Loucy (cell line): ENCODE measurements around the gene TOR1B.

ENCODE experiments used
- H2AFZ ChIP-seq: fragments of 200-600 bp; sonication (generic); 2 replicates; pipeline ENCODE4 v1.6.0; 2016; ENCODE audit warnings: antibody characterized with exemption, mild to moderate bottlenecking, low read length, moderate library complexity
- H3F3A ChIP-seq: fragments of 200-600 bp; 2 replicates; pipeline ENCODE4 v1.6.0; 2016; ENCODE audit warnings: antibody characterized with exemption, low read depth, mild to moderate bottlenecking
- H3K27me3 ChIP-seq: fragments of 200-600 bp; sonication (generic); 2 replicates; pipeline ENCODE4 v1.6.1; 2014; ENCODE audit warnings: low read length, mild to moderate bottlenecking; ENCODE audit not compliant: insufficient read depth, poor library complexity, severe bottlenecking
- H3K36me3 ChIP-seq: fragments of 200-600 bp; sonication (generic); 2 replicates; pipeline ENCODE4 v1.6.1; 2016; ENCODE audit warnings: low read length; ENCODE audit not compliant: insufficient read depth
- H3K4me1 ChIP-seq: fragments of 200-600 bp; sonication (generic); 2 replicates; pipeline ENCODE4 v1.5.1; 2014; ENCODE audit warnings: low read length, mild to moderate bottlenecking; ENCODE audit not compliant: insufficient read depth, poor library complexity, severe bottlenecking
- H3K4me2 ChIP-seq: fragments of 200-600 bp; sonication (generic); 2 replicates; pipeline ENCODE4 v1.6.0; 2014; ENCODE audit warnings: antibody characterized with exemption, low read length, low read depth, mild to moderate bottlenecking; ENCODE audit not compliant: poor library complexity, severe bottlenecking
- H3K4me3 ChIP-seq: fragments of 200-600 bp; sonication (generic); 2 replicates; pipeline ENCODE4 v1.5.1; 2014; ENCODE audit warnings: low read length, mild to moderate bottlenecking, mixed read lengths; ENCODE audit not compliant: poor library complexity, severe bottlenecking
- H3K79me2 ChIP-seq: fragments of 200-600 bp; sonication (generic); 2 replicates; pipeline ENCODE4 v1.6.1; 2014; ENCODE audit warnings: low read length; ENCODE audit not compliant: insufficient read depth
- H3K9ac ChIP-seq: fragments of 200-600 bp; sonication (generic); 2 replicates; pipeline ENCODE4 v1.6.0; 2014; ENCODE audit warnings: mild to moderate bottlenecking, low read depth, low read length, moderate library complexity; ENCODE audit not compliant: poor library complexity, severe bottlenecking
- H3K9me2 ChIP-seq: fragments of 200-600 bp; sonication (generic); replicated peaks from 2 replicates; pipeline ENCODE4 v1.6.1; 2016; ENCODE audit warnings: low read depth, low read length, mixed read lengths
- H3K9me3 ChIP-seq: fragments of 200-600 bp; sonication (generic); 2 replicates; pipeline ENCODE4 v1.6.1; 2014; ENCODE audit warnings: mild to moderate bottlenecking, antibody characterized with exemption, low read length, low read depth; ENCODE audit not compliant: insufficient read depth
- H4K20me1 ChIP-seq: fragments of 200-600 bp; sonication (generic); 2 replicates; pipeline ENCODE4 v1.6.0; 2014; ENCODE audit warnings: antibody characterized with exemption, low read length, mild to moderate bottlenecking; ENCODE audit not compliant: insufficient read depth, poor library complexity, severe bottlenecking
- CTCF ChIP-seq: fragments of 200-600 bp; sonication (generic); conservative IDR thresholded peaks from 2 replicates; pipeline ENCODE4 v1.5.1; 2014; ENCODE audit warnings: mild to moderate bottlenecking, antibody characterized with exemption, low read length
- EZH2phosphoT487 ChIP-seq: fragments of 200-600 bp; IDR thresholded peaks from 2 replicates; pipeline ENCODE4 v1.6.1; 2018; ENCODE audit warnings: antibody characterized with exemption, mild to moderate bottlenecking, moderate library complexity, borderline replicate concordance

Gene TOR1B

GRCh38 chr9:129769669-129770068, 33.3 kb upstream of the TOR1B start:
- TF ChIP-seq EZH2phosphoT487: no peak
- no peak for TF ChIP-seq CTCF
- H3K4me1 ChIP-seq: no peaks in the 10 kb centered on the region
- H3K9me3 ChIP-seq: no peaks in the 10 kb centered on the region
- no peaks in the 10 kb centered on the region for H3K9me2 ChIP-seq
- no peaks in the 10 kb centered on the region for H3K27me3 ChIP-seq
- no peaks in the 10 kb centered on the region for H3K36me3 ChIP-seq
- no peak overlapping the region for H3K4me2 ChIP-seq
- no peaks in the 10 kb centered on the region for H3F3A ChIP-seq
- H4K20me1 ChIP-seq: no peaks in the 10 kb centered on the region
- no peak overlapping the region for H3K4me3 ChIP-seq
- no peak overlapping the region for H3K9ac ChIP-seq
- no peaks in the 10 kb centered on the region for H3K79me2 ChIP-seq
- H2AFZ ChIP-seq: no peak overlapping the region

GRCh38 chr9:129770741-129771140, 32.2 kb upstream of the TOR1B start:
- H3K9me3 ChIP-seq: no peaks in the 10 kb centered on the region
- no peaks in the 10 kb centered on the region for H3K36me3 ChIP-seq
- no peak overlapping the region for H3K9ac ChIP-seq
- no peaks in the 10 kb centered on the region for H3K27me3 ChIP-seq
- H3K4me2 ChIP-seq: no peak overlapping the region
- no peak overlapping the region for H3K4me3 ChIP-seq
- TF ChIP-seq CTCF (no peak), EZH2phosphoT487 (no peak)
- H3K9me2 ChIP-seq: no peaks in the 10 kb centered on the region
- H3F3A ChIP-seq: no peaks in the 10 kb centered on the region
- no peaks in the 10 kb centered on the region for H3K4me1 ChIP-seq
- H2AFZ ChIP-seq: no peak overlapping the region
- H4K20me1 ChIP-seq: no peaks in the 10 kb centered on the region
- H3K79me2 ChIP-seq: no peaks in the 10 kb centered on the region

GRCh38 chr9:129773262-129774048, 29.5 kb upstream of the TOR1B start:
- no peaks in the 10 kb centered on the region for H3F3A ChIP-seq
- no peaks in the 10 kb centered on the region for H3K9me2 ChIP-seq
- no peak overlapping the region for H3K4me3 ChIP-seq
- H3K36me3 ChIP-seq: no peaks in the 10 kb centered on the region
- H3K27me3 ChIP-seq: no peaks in the 10 kb centered on the region
- no peaks in the 10 kb centered on the region for H3K79me2 ChIP-seq
- no peak overlapping the region for H3K4me2 ChIP-seq
- no peak for TF ChIP-seq CTCF
- TF ChIP-seq EZH2phosphoT487: no peak
- no peaks in the 10 kb centered on the region for H4K20me1 ChIP-seq
- peaks cover 11% of the 10 kb centered on the region for H3K4me1 ChIP-seq
- H3K9ac ChIP-seq: no peak overlapping the region
- no peaks in the 10 kb centered on the region for H3K9me3 ChIP-seq
- no peak overlapping the region for H2AFZ ChIP-seq
